Erythroblast (primary cell): ENCODE results near the gene TFCP2.

ENCODE experiments used
- DNase-seq, 2 experiments: peaks; one replicate each; lab custom pipeline; 2025; lab: John Stamatoyannopoulos, UW
- GATA1 ChIP-seq: IDR thresholded peaks from 2 replicates; pipeline ENCODE4 v1.6.1; 2011; ENCODE audit warnings: low read depth, mild to moderate bottlenecking, control low read depth, low read length, moderate library complexity
- POLR2A ChIP-seq: IDR thresholded peaks from 2 replicates; pipeline ENCODE4 v1.6.1; 2011; ENCODE audit warnings: mild to moderate bottlenecking, low read length

Gene TFCP2

GRCh38 chr12:51156245-51156765, 16.6 kb downstream of the TFCP2 start:
- no peak for TF ChIP-seq GATA1
- no peak for TF ChIP-seq POLR2A
- DNase-seq, result no peak

DNA sequence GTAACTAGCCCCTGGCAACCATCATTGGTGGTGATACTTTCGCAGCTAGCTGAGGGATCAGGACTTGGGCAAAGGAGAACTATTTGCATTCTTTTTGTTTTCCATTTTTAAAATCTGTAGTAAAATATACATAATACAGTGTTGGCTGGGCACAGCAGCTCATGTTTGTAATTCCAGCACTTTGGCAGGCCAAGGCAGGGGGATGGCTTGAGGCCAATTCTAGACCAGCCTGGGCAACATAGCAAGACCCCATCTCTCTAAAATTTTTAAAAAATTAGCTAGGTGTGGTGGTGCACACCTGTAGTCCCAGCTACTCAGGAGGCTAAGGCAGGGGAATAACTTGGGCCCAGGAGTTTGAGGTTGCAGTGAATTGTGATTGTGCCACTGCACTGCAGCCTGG, 20.0 kb downstream of the TFCP2 start:
- TF ChIP-seq POLR2A, result no peak
- TF ChIP-seq GATA1, result no peak
- DNase-seq, result no peak

GRCh38 chr12:51150777-51151176, 22.2 kb downstream of the TFCP2 start:
- TF ChIP-seq POLR2A (no peak), GATA1 (no peak)
- no peak for DNase-seq

DNA sequence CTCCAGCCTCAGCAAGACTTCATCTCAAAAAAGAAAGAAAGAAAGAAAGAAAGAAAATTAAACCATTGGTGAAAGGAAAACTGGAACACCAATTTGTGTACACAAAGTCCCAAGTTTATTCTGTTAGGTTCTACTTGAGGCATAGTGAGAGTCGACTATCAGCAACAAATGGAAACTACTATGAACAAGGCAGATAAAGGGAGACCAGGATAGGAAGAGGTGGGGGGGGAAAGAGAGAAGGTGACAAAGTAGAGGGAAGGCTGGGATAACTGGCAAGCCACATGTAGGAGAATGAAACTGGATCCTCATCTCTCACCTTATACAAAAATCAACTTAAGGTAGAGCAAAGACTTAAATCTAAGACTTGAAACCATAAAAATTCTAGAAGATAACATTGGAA, 25.6 kb downstream of the TFCP2 start:
- TF ChIP-seq POLR2A, result no peak
- no peak for DNase-seq

GRCh38 chr12:51139292-51139844, 33.6 kb downstream of the TFCP2 start:
- DNase-seq, result no peak
- TF ChIP-seq GATA1, result no peak
- TF ChIP-seq POLR2A, result no peak

DNA sequence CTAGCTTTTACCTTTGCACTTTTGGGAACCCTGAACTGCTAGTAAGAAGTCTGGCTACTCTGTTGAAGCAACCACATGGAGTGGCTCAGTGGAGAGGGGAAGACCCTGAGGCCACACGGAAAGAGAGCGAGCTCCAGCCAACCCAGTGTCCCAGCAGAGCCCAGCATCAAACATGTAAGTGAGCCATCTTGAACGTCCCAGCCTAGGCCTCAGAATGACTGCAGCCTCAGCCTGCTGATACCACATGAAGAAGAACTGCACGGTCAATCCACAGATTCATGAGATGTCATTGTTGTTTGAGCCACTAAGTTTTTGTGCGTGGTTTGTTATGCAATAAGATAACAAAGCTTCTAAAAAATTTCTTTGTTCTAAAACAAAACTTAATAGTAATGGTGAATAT, 40.2 kb downstream of the TFCP2 start:
- DNase-seq, result no peak
- TF ChIP-seq POLR2A, result no peak
- no peak for TF ChIP-seq GATA1

DNA sequence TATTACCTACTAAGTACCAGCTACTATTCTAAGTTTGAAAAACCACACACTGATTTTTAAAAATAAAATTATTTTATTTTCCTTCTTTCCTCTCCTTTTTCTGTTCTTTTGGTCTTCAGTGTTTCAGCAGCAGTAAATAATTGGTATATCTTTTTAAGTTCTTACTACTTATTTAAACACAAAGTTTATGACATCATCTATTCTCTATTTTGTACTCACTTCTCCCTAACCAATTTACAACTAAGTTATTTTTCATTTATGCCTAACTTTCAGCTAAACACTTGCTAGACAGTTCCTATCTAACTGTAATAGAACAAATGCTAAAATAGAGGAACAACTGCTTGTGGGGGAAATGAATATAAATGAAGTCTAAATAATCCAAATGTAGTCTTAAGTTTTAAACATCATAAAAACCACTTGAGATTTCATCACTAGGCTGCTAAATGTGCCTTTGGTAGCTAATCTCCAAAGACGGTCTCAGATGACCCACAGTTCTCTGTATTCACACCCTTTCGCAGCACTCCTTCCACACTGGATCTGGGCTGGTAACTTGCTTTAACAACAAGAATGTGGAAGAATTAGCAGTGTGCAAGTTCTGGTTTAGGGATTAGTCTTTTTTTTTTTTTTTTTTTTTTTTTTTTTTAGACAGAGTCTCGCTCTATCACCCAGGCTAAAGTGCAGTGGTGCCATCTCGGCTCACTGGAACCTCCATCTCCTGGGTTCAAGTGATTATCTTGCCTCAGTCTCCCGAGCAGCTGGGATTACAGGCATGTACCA, 41.0 kb downstream of the TFCP2 start:
- no peak for DNase-seq
- TF ChIP-seq GATA1 (no peak), POLR2A (no peak)

GRCh38 chr12:51128919-51129318, 44.0 kb downstream of the TFCP2 start:
- no peak for TF ChIP-seq POLR2A
- TF ChIP-seq GATA1, result no peak
- DNase-seq, result no peak

- TF ChIP-seq POLR2A (no peak), GATA1 (no peak)
- DNase-seq, result no peak
Measured at GRCh38 chr12:51127050-51127729, 45.7 kb downstream of the TFCP2 start.

GRCh38 chr12:51126297-51126696, 46.6 kb downstream of the TFCP2 start:
- no peak for TF ChIP-seq POLR2A
- TF ChIP-seq GATA1, result no peak
- no peak for DNase-seq

DNA sequence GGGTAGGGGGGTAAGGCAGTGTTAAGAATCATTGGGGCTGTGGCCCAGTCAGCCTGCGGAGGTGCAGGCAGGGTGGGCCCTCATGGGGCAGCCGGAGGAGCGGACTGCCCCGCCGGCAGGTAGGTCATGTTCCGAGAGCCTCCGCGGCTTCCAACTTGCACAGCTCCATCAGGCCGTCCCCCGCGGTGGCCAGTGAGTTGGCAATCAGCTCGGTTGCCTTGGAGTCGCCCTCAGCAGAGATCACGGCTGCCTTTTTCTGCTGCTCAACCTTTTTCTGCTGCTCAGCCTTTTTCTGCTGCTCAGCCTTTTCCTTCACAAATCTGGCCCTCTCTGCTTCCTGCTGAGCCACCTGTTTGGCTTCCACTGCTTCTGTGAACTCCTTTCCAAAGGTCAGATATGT, 48.4 kb downstream of the TFCP2 start:
- TF ChIP-seq POLR2A (no peak), GATA1 (no peak)
- no peak for DNase-seq

GRCh38 chr12:51122844-51123243, 50.1 kb downstream of the TFCP2 start:
- DNase-seq, result no peak
- no peak for TF ChIP-seq GATA1
- no peak for TF ChIP-seq POLR2A

DNA sequence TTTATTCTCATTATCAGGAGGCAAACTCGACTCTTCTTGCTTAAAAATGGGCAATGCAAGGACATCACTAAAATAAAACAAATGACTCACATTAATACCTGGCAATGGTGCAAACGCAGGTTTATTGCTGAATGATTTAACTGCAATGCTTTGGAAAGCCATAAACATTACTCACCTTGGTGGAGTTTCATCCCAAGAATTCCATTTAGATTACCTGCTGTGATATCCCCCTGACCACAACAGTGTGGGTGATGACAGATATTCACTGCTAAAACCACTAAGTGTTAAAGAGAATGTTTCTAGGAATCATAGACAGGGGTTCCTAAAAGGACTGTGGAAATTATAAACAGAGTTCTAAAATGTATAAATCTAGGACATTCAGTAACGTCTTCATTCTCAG, 54.2 kb downstream of the TFCP2 start:
- TF ChIP-seq POLR2A (no peak), GATA1 (no peak)
- no peak for DNase-seq

DNA sequence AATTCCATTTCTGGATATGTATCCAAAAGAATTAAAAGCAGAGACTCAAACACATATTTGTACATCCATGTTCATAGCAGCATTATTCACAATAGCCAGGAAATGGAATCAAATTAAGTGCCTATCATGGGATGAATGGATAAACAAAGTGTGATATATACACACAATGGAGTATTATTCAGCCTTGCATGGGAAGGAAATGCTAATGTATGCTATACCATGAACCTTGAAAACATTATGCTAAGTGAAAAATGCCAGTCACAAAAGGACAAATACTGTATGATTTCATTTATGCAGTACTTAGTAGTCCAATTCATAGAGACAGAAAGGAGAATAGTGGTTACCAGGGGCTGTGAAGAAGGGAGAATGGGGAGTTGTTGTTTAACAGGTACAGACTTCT, 57.4 kb downstream of the TFCP2 start:
- no peak for DNase-seq
- TF ChIP-seq POLR2A, result no peak
- TF ChIP-seq GATA1, result no peak
